ENCODE results near the gene CSNK1G1. TPM values are rescaled to one million over a fixed set of nuclear protein-coding genes. Genes with fewer than 3 reads are reported as not detected.
A peak's percentile ranks its signal among the peaks of the same experiment; 100 is the strongest.

The CSNK1G1 gene
- total RNA-seq, 1 donor from 2014 or later, result 37.0 TPM

DNA sequence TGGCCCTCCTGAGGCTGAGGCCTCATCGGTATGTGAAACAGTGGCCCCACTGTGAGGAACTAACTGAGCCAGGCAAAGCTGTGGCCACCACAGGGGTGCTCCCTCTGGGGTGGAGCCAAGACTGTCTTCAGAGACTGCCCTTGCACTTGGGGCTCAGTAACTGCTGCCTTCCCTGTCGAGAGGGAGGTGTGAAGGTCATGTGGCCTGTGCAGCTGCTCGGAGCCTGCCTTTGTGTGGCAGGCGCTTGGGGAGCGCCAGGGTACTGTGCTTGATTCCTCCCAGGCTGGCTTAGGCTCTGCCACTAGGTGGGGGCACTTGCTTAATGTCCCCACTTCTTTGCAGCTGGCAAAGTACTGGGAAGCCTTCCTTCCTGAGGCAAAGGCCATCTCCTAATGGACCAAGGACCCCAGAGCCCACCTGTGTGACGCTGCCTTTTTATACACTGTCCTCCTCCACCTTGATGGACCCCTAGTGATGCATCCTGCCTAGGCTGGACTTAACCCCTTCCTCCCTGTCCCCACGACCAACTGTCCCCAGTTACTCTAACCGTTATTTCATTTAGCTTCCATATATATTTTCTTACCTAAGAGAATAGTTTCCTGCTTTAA, 218.6 kb downstream of the CSNK1G1 start:
- H3K27me3 Mint-ChIP-seq (ENCODE audit: low read depth, unreplicated experiment), result no peaks in the 10 kb centered on the region
- no peak for FAIRE-seq
- H3K27ac ChIP-seq (ENCODE audit: low read depth, low read length), result no peak overlapping the region

DNA sequence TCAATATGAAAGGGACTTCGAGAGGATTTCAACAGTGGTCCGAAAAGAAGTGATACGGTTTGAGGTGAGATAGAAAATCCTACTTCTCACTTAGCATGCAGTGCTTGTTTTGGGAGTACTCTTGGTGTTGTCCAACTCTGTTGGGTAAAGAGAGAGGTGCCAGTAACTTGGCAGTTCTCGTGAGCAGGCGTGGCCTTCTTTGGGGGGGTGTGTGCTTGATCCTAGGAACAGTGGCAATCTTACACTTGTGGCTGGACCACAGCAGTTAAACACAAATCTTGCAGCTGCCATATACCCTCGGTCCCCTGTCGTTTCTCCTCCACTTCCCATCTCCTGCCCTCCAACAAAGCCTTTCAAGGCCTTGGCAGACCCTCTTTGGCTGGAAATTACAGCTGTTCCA, 219.6 kb downstream of the CSNK1G1 start:
- Histone ChIP-seq H3K27ac (ENCODE audit: low read depth, low read length) (no peak overlapping the region), H3K4me2 (ENCODE audit: low read length) (no peak overlapping the region), H3K9me3 (ENCODE audit: insufficient read depth, low read depth, low read length) (no peaks in the 10 kb centered on the region), H3K4me1 (ENCODE audit: insufficient read depth, low read length) (no peaks in the 10 kb centered on the region), H2AFZ (ENCODE audit: low read depth, low read length) (no peak overlapping the region), H4K20me1 (ENCODE audit: insufficient read depth, low read length) (peaks cover 19% of the 10 kb centered on the region), H3K36me3 (ENCODE audit: insufficient read depth, low read length) (peaks cover 44% of the 10 kb centered on the region), H3K79me2 (ENCODE audit: insufficient read depth, low read length) (no peaks in the 10 kb centered on the region), H3K4me3 (ENCODE audit: insufficient read depth, low read depth, low read length) (no peak overlapping the region), H3K27me3 (ENCODE audit: insufficient read depth, low read length) (no peaks in the 10 kb centered on the region), H3K9ac (ENCODE audit: low read length) (no peak overlapping the region)
- no peaks in the 10 kb centered on the region for H3K4me1 Mint-ChIP-seq (ENCODE audit: low read depth, unreplicated experiment)
- H3K9me3 Mint-ChIP-seq (ENCODE audit: unreplicated experiment), result no peaks in the 10 kb centered on the region
- H3K27ac Mint-ChIP-seq (ENCODE audit: unreplicated experiment), result no peak overlapping the region
- no peaks in the 10 kb centered on the region for H3K27me3 Mint-ChIP-seq (ENCODE audit: low read depth, unreplicated experiment)
- peaks cover 29% of the 10 kb centered on the region for H3K36me3 Mint-ChIP-seq (ENCODE audit: low read depth, unreplicated experiment)
- no peak overlapping the region for H3K4me3 Mint-ChIP-seq (ENCODE audit: unreplicated experiment)
- DNase-seq (ENCODE audit: low read depth) (no peak), FAIRE-seq (no peak)
- TF ChIP-seq, protein P1, sequence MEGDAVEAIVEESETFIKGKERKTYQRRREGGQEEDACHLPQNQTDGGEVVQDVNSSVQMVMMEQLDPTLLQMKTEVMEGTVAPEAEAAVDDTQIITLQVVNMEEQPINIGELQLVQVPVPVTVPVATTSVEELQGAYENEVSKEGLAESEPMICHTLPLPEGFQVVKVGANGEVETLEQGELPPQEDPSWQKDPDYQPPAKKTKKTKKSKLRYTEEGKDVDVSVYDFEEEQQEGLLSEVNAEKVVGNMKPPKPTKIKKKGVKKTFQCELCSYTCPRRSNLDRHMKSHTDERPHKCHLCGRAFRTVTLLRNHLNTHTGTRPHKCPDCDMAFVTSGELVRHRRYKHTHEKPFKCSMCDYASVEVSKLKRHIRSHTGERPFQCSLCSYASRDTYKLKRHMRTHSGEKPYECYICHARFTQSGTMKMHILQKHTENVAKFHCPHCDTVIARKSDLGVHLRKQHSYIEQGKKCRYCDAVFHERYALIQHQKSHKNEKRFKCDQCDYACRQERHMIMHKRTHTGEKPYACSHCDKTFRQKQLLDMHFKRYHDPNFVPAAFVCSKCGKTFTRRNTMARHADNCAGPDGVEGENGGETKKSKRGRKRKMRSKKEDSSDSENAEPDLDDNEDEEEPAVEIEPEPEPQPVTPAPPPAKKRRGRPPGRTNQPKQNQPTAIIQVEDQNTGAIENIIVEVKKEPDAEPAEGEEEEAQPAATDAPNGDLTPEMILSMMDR (IDR thresholded peaks at IDR 0.05; ENCODE audit: insufficient read depth, low read depth, low read length), result no peak
- TF ChIP-seq EZH2 (IDR thresholded peaks at IDR 0.05; ENCODE audit: insufficient read depth, low read length), result no peak

More for the DNA sequence above, 218.6 kb downstream of the CSNK1G1 start:
- no peak for TF ChIP-seq EZH2 (IDR thresholded peaks at IDR 0.05; ENCODE audit: insufficient read depth, low read length)
- TF ChIP-seq, protein P1 (IDR thresholded peaks at IDR 0.05; ENCODE audit: insufficient read depth, low read depth, low read length), result no peak
- Mint-ChIP-seq H3K27ac (ENCODE audit: unreplicated experiment) (no peak overlapping the region), H3K4me3 (ENCODE audit: unreplicated experiment) (no peak overlapping the region), H3K9me3 (ENCODE audit: unreplicated experiment) (no peaks in the 10 kb centered on the region), H3K36me3 (ENCODE audit: low read depth, unreplicated experiment) (peaks cover 19% of the 10 kb centered on the region), H3K4me1 (ENCODE audit: low read depth, unreplicated experiment) (no peaks in the 10 kb centered on the region)
- Histone ChIP-seq H3K4me2 (ENCODE audit: low read length) (no peak overlapping the region), H3K27me3 (ENCODE audit: insufficient read depth, low read length) (no peaks in the 10 kb centered on the region), H3K9ac (ENCODE audit: low read length) (no peak overlapping the region), H3K4me3 (ENCODE audit: insufficient read depth, low read depth, low read length) (no peak overlapping the region), H3K79me2 (ENCODE audit: insufficient read depth, low read length) (no peaks in the 10 kb centered on the region), H2AFZ (ENCODE audit: low read depth, low read length) (no peak overlapping the region), H4K20me1 (ENCODE audit: insufficient read depth, low read length) (peaks cover 23% of the 10 kb centered on the region), H3K4me1 (ENCODE audit: insufficient read depth, low read length) (no peaks in the 10 kb centered on the region), H3K9me3 (ENCODE audit: insufficient read depth, low read depth, low read length) (no peaks in the 10 kb centered on the region), H3K36me3 (ENCODE audit: insufficient read depth, low read length) (peaks cover 39% of the 10 kb centered on the region)
- DNase-seq (ENCODE audit: low read depth), result no peak

DNA sequence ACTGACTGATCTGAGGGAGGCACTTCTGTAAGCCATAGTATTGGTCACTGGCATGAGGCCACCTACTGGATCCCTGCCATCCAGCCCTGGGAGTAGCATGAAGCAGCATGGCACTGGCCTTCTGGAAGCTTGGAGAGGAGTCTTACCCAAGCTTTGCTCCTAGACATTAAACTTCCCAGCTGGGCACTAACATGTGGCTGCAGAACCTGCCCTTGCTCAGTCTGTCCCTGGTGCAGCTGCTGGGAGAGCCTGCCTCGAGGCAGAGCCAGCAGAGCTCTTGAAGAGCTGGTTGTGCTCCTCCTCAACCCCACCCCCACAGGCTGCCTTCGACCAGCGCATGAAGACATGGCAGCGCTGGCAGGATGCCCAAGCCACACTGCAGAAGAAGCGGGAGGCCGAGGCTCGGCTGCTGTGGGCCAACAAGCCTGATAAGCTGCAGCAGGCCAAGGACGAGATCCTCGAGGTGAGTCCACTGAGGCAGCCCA, 221.6 kb downstream of the CSNK1G1 start:
- peaks cover 55% of the 10 kb centered on the region for H3K36me3 ChIP-seq (ENCODE audit: insufficient read depth, low read length)
- no peak overlapping the region for H3K27ac Mint-ChIP-seq (ENCODE audit: unreplicated experiment)

More for the DNA sequence above, 221.6 kb downstream of the CSNK1G1 start:
- Histone ChIP-seq H3K4me1 (ENCODE audit: insufficient read depth, low read length) (no peaks in the 10 kb centered on the region), H3K9ac (ENCODE audit: low read length) (no peak overlapping the region), H3K79me2 (ENCODE audit: insufficient read depth, low read length) (no peaks in the 10 kb centered on the region), H2AFZ (ENCODE audit: low read depth, low read length) (no peak overlapping the region), H3K9me3 (ENCODE audit: insufficient read depth, low read depth, low read length) (no peaks in the 10 kb centered on the region), H3K27ac (ENCODE audit: low read depth, low read length) (no peak overlapping the region), H3K27me3 (ENCODE audit: insufficient read depth, low read length) (no peaks in the 10 kb centered on the region), H3K4me3 (ENCODE audit: insufficient read depth, low read depth, low read length) (no peak overlapping the region), H4K20me1 (ENCODE audit: insufficient read depth, low read length) (peaks cover 19% of the 10 kb centered on the region), H3K4me2 (ENCODE audit: low read length) (no peak overlapping the region)
- no peak for FAIRE-seq
- H3K36me3 Mint-ChIP-seq (ENCODE audit: low read depth, unreplicated experiment), result peaks cover 42% of the 10 kb centered on the region
- DNase-seq (ENCODE audit: low read depth), result peak; percentile 20
- TF ChIP-seq, protein P1 (IDR thresholded peaks at IDR 0.05; ENCODE audit: insufficient read depth, low read depth, low read length), result no peak
- no peak for TF ChIP-seq EZH2 (IDR thresholded peaks at IDR 0.05; ENCODE audit: insufficient read depth, low read length)
- no peaks in the 10 kb centered on the region for H3K27me3 Mint-ChIP-seq (ENCODE audit: low read depth, unreplicated experiment)
- no peak overlapping the region for H3K4me3 Mint-ChIP-seq (ENCODE audit: unreplicated experiment)
- H3K9me3 Mint-ChIP-seq (ENCODE audit: unreplicated experiment), result no peaks in the 10 kb centered on the region
- H3K4me1 Mint-ChIP-seq (ENCODE audit: low read depth, unreplicated experiment), result no peaks in the 10 kb centered on the region
